CMK (cell line): ENCODE measurements around the gene DRD3.

Experiments
- DNase-seq: peaks from one replicate; pipeline ENCODE4 v3.0.0-alpha.2; 2010; ENCODE audit warnings: low read depth

Gene DRD3

DNA sequence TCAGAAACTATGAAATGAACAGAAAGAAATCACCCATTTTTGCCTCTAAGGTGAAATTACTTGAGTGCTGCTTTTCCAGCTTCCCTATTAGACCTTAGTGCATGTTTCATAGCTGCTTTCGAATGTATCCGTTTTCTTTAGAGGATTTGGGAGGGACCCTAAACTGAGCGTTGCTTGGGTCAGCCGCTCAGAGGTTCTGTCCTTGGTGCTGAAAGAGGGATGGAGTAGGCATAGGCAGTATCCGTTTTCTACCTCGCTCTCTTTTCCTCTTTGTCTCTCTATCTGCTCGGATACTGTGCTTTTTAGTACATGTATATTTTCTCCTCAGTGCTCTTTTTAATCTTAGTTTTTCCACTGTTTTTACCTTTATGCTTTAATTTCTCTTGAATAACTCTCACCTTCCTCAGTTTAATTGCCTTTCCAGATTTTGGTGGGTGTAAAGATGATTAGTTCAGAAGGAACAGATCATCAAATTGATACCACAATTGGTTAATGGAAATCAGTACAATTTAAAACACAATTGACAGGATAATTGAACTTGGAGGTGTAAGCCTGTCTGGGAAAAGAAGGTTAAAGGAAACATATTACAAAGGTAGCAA is at the start of gene DRD3:
TSS of gene DRD3 (minus strand) at position 283 of the 599 bp plus-strand sequence. CDS start 7,060 bp downstream, outside the sequence.
- DNase-seq = no peak

DNA sequence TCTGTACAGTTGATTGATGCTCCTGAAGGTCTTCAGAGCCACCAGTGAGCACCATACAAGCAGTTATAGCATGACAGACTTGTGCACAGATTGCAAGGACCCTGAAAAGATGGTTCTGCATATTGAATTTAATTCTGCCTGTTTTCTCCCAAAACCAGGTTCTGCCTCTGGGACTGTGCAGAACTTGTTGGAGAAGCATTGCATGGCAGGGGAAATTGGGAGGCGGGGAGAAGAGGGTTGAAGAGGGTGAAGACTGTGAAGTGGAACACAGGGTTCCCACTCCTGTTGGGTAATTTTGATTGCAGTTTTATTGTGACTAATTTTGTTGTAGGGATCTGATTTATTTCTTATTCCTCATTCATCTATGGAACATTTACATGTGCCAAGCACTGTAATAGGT is 48.2 kb upstream of the DRD3 start:
- DNase-seq = no peak

DNA sequence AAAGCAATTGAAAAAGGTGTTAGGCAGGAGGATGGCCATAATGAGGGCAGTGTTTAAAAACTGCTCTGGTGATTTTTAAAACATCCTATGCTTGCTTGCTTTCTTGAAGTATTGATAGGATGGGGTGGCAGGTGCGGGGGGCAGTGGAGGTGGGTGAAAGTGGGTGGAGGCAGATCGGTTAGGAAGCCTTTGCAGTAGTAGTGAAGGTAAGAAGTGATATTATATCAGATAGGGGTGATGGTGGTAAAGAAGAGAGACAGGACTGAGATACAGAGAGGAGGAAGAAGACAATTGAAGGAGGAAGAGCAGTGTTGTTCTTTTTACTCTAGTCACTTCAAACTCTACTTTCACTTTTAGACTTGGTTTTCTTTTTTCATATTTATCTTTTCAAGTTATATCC is 47.5 kb upstream of the DRD3 start:
- DNase-seq = no peak

DNA sequence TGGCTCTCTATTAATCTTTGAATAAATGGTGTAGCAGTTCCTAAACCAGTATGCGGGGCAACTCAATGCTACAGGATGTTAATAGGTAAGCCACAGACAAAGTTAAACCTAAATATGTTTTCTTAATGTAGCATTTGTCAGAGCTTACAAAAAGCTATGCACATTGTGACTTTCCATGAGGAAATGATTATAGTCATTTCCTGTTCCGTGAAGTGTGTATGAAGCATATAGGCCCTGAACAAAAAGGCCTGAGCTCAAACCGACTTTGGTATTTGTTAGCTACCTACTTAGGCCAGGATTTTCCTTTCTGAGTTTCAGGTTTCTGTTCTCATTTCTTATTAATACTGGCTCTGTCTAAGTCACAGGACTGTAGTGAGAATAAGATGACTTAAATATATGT is 44.3 kb upstream of the DRD3 start:
- DNase-seq = no peak

DNA sequence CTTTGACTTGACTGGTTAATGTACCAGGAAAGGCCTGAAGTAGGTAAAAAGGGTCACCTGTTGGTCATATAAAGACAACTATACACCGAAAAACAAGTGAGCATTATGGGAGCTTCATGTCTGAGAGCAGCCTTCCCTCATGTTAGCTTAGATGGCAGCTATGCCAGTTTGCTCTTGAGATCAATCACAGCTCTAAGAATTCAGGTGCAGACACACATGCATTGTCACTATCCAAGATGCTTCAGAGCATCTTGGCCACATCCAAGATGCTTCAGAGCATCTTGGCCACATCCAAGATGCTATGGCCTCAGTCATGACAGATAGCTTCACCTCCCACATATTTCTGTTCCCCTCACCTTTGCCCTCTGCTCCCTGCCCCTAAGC is 43.0 kb upstream of the DRD3 start:
- DNase-seq = no peak

DNA sequence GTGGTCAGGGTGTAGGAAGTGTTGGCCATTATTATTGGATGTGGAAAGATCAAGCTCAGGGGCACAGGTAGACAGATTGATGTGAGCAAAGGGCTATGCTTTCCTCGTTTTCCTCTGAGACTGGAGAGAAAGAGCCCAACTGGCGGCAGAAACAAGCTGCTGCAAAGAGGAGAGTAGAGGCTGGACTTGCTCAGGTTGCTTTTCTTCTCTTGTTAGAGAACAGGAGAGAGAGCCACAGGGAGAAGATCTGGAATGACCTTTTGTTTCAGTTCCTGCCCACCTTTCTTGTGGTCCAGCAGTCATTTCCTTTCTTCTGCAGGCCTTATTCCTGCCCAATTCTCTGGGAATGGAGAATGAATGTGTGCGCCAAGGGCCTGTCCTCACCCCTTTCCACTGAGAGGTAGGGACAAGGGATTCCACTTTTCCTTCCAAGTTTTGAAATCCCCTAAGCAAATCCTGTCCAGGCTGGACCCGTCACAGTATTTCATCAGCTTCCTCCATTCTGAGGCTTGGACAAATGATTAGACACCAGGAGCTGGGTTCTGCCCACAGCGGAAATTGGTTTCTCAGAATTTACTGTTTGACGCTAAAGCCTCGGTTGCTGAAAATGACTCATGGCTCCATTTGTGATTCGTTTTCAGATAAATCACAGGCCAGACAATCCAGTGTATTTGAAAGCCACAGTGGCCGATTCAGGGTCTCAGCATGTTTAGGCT is 42.5 kb upstream of the DRD3 start:
- DNase-seq = no peak

DNA sequence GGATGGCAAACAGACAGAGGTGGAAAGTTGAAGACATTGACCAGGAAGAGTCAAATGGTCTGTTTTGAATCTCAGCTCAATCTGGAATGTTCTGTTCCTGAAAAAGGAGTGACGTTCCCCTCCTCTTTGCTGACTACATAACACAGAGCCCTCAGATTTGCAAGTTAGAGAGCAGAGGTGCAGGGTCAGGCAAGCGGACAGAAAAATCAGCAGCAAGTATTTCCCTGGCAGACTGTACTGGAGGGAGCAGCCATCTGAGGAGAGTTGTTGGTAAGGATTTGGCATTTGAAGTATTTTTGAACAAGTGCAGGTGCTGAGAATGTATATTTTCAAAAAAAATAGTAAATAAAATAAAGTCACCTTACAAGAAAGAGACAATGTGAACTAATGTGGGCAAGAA is 40.9 kb upstream of the DRD3 start:
- no peak for DNase-seq

DNA sequence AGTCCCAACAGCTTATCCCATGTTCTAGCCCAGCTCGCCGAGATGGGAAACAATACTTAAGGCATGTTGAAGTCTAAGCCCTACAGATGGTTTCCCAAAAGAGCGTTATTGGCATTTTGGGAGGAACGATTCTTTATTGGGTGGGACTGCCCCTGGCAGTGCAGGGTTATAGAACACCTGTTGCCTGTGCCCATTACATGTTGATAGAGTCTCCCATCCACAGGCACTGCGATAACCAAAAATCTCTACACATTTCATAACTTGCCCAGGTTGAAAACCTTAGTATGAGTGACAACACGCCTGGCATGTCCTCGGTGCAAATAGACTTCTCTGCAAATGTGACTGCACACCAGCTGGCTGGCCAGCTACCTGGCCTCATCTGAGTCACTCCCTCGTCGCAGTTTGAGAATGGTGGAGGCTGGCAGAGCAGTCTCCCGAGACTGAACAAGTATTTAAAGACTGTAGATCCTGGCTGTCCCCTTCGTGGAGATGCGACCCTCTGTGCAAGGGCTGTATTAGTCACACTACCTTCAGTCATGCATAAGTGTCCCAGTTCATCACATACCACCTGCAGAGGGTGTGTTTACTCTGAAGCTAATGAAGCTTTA is 39.8 kb upstream of the DRD3 start:
- DNase-seq = no peak

DNA sequence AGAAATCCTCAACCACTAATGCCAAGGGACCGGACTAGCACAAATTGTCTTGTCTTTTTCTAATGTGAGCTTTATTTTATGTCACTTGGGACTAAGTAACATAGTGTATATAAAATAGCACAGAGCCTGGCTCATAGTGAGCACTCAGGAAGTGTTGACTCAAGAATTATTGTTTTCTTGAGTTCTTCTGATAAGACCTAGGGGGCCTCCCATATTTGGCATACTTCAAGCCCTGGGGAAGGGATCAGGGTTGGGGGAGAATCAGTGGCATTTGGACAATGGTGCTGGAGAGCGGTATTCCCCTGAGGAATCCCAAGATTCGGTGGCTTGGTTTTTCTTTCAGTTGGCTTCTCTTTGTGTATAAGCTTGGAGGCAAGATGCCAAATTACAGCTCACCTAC is 39.2 kb upstream of the DRD3 start:
- no peak for DNase-seq

- no peak for DNase-seq
These were observed 38.4 kb upstream of the DRD3 start for GRCh38 chr3:114217266-114217665.

- no peak for DNase-seq
These were observed 37.5 kb upstream of the DRD3 start for GRCh38 chr3:114216186-114216970.

DNA sequence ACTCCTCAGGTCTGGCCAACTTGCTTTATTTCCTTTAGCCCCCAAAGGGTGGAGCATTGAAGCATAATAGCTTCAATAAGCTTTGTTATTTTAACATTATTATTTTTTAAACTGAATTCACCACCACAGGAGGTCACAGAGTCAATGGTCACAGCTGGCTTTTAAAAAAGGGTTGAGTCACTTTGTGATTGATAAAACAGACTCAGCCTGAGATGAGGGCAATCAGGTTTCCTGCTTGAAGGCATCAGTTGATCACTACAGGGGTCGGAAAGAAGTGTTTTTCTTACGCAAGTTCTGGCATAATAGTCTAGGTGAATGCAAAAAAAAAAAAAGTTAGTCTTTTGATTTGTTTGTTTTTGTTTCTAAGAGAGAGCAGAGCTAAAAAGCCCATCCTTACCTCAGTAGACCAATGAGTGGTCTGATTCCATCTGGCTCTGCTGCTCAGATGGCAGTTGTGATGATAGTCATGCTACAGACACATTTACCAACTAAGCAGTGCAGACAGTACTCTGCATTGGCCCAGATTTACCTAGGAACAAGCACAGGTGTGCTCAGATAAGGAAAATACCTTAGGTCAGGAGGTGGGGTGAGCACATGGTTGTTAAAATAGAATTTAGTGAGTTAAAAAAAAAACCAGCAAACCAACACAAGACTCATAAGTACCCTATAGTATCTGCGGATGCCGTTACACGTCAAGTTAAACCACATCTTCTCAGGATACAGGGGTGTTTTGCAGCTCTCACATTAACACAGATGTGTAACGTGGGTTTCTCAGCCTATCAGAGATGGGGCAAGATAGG is 35.9 kb upstream of the DRD3 start:
- no peak for DNase-seq

DNA sequence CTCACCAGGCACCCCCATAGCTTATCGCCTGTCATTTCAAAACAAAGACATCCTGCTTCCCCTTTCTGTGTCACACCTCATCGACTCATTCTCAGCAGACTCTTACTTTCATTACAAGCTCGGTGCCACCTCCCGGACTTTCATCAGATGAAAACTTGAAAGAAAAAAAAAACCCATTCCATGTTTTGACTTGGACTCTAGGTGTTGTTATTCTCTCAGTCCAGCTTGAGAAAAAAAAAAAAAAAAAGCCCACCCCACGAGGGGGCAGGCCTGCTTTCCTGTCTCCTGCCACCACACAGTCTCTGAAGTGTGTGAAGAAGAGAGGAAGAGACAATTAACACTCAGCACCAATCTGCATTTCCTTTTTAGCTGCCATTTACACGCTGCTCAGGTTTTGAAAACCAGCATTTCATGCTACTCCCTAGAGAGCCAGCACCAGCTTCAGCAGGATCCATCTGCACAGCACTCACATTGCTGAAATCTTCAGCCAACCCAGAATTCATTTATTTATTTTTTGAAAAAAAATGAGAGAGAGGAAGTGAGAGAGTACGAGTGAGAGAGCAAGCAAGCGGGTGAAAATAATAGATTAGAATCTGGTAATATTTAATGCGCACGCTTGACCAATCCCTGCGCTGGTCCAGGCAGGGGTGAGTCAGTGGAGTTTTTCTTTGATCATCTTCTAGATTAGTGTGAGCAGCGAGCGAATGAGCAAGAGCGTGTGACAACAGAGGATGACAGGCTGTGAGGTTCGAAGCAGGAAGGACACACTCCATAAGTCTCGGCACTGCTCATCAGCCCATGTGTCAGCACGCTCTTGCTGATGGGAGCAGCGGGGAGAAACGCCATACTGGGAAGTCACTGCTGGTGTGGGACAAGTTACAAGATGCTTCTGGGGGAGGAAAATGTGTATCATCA is 35.0 kb upstream of the DRD3 start:
- DNase-seq = no peak

DNA sequence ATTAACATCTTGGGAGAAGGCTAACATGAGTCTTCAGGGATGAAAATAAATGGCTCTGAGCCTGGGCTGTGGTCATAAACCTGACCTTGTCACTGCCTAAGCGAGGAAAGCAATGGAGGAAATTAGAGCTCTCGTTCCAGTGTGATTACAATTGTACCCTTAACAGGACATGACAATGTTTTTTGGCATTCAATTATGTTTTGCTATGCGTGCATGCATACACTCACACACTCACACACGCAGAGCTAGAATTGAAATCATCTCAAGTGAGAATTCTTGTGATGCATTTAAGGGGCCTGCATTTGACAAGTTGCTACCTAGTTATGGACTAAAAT is 34.4 kb upstream of the DRD3 start:
- DNase-seq = no peak

DNA sequence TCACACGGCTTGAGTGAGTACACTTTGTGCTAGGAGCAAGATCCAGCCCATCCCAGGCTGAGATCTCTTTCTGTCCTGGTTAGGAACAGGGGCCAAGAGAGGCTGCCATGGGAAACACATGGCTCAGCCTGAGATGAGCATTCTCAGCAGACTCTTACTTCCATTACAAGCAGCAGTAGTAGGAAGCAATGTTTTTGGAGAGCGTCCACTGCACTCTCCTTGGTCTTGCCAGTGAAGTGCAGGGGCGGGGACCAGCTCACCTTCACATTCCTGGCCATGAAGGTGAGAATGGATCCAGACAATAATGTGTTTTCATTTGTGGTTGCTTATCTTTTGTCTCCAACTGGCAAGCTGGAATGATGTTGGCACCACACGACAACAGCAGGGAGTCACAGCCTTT is 33.8 kb upstream of the DRD3 start:
- DNase-seq = no peak

GRCh38 chr3:114207768-114208167 is 28.9 kb upstream of the DRD3 start:
- DNase-seq = no peak

GRCh38 chr3:114206342-114206741 is 27.5 kb upstream of the DRD3 start:
- DNase-seq = no peak

DNA sequence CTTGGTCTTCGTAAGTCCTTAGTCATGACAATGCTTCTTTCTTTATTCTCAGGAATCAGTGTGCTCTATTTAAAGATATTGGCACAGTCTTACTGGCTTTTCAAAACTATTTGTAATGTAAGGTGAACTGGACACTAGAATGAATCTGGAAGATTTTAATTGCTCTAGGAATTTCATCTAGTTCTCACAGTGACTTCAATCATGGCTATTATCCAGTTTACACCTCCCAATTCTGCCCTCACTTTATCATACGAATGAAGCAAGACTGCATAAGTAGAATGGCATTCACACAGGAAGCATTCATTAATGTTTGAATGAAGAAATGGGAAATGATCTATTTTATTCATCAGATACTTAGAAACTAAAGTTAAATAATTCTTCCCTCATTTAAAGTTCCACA is 26.7 kb upstream of the DRD3 start:
- DNase-seq = no peak

- DNase-seq = no peak
These were observed 15.9 kb upstream of the DRD3 start for GRCh38 chr3:114194750-114195149.

DNA sequence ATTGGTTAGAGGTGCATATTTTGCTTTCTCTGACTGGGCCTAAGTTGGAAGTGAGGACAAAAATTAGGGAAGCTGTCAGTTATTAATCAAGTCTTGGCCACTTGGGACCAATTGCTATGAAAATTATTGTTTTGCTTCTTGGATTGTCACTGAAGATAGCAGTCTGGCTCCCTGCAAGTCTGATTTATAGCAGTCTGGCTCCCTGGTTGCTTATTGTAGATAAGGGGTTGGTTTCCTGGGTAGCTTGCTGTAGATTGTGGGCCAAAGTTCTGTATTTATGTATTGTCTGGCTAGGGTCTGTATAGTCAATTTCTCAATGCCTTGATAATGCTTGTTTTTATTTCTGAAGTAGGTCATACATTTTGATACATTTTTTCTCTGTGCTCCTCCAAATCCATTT is 13.3 kb upstream of the DRD3 start:
- DNase-seq = no peak

DNA sequence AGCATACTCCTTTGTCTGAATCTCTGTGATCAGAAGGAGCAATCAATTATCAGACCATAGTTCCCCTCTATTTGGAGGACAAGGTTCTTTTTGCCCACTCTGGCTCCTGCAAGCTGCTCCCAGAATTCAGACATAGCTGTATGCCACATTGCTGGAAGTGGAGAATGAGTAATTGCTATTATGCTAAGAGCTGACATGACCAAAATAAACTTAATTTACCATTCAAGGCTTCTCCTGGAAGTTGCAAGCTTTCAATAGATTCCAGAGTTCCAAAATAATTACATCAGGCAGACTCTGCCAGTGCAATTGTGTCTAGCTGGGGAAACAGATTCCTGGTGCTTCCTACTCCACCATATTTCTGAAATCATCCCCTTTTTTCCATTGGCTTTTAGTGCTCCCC is 7.6 kb upstream of the DRD3 start:
- no peak for DNase-seq
